Small intestine (tissue), 7 donors: ENCODE data around the gene CIRBP. TPM values are rescaled to one million over a fixed set of nuclear protein-coding genes. Genes with fewer than 3 reads are reported as not detected.
A peak's percentile ranks its signal among the peaks of the same experiment; 100 is the strongest.

Experiments
- DNase-seq, 2 donors: peaks; one replicate each; pipeline versions ENCODE4 v3.0.0 to v3.0.0-alpha.2; 2013
- FAIRE-seq: peaks from 2 replicates; lab custom pipeline; 2012; peaks lifted over from hg19 to GRCh38; lab: Jason Lieb, UNC
- H3K27ac ChIP-seq, 3 donors: one replicate each; pipeline ENCODE4 v1.5.1; 2013; ENCODE audit warnings: low read length in 2 of 3, mild to moderate bottlenecking in 2 of 3, control low read depth in 1 of 3, inconsistent platforms in 1 of 3, low read depth in 1 of 3, moderate library complexity in 1 of 3
- H3K27me3 ChIP-seq, 3 donors: one replicate each; pipeline ENCODE4 v1.6.1; 2013; ENCODE audit warnings: low read length in 3 of 3, inconsistent platforms in 1 of 3; ENCODE audit not compliant: control insufficient read depth in 3 of 3, insufficient read depth in 3 of 3
- H3K36me3 ChIP-seq, 3 donors: one replicate each; pipeline ENCODE4 v1.6.1; 2013; ENCODE audit warnings: low read length in 3 of 3, inconsistent platforms in 1 of 3, low read depth in 1 of 3, mild to moderate bottlenecking in 1 of 3, moderate library complexity in 1 of 3; ENCODE audit not compliant: control insufficient read depth in 3 of 3, insufficient read depth in 2 of 3
- H3K4me1 ChIP-seq, 3 donors: one replicate each; pipeline ENCODE4 v1.6.1; 2013; ENCODE audit warnings: low read length in 2 of 3, inconsistent platforms in 1 of 3, low read depth in 1 of 3, mild to moderate bottlenecking in 1 of 3, moderate library complexity in 1 of 3; ENCODE audit not compliant: control insufficient read depth in 3 of 3, insufficient read depth in 2 of 3
- H3K4me3 ChIP-seq, 3 donors: one replicate each; pipeline ENCODE4 v1.5.1; 2013; ENCODE audit warnings: low read length in 3 of 3, control low read depth in 1 of 3, inconsistent platforms in 1 of 3, low read depth in 1 of 3, mild to moderate bottlenecking in 1 of 3, moderate library complexity in 1 of 3
- H3K9me3 ChIP-seq, 2 donors: one replicate each; pipeline ENCODE4 v1.6.1; 2013; ENCODE audit warnings: low read depth in 1 of 2, low read length in 1 of 2; ENCODE audit not compliant: control insufficient read depth in 2 of 2, insufficient read depth in 1 of 2
- WGBS, 3 donors: extraction: QIAGEN DNeasy Blood & Tissue Kit; methylation state at CpG; one replicate each; pipeline ENCODE4 v1.1.7; 2013; 5-methylcytosine and 5-hydroxymethylcytosine counted together
- polyA plus RNA-seq, 4 donors: library from polyadenylated mRNA; stranded (reverse) in 3 of 4; unstranded in 1 of 4; fragments of 200-250 nt in 3 of 4; fragments of 120-200 nt in 1 of 4; gene quantifications; one replicate each; pipeline versions ENCODE4 v1.2.1 to v1.2.3, GENCODE V29; 2013
- donor health status: healthy with polysubstance abuse.
- donor health status: control.
- donor health status: control.
- donor health status: Bipolar disorder and iron deficiency.
- donor health status: healthy.

Gene CIRBP
- polyA plus RNA-seq, 4 donors: 250 to 543 (median 373) TPM

- peak overlapping the region; percentile 90 to 97 (median 96) for H3K27ac ChIP-seq
- DNase-seq (no peak), FAIRE-seq (no peak)
- H3K36me3 ChIP-seq: peaks cover 32 to 95% (median 45%) of the 10 kb centered on the region in 3 donors
- no peaks in the 10 kb centered on the region for H3K9me3 ChIP-seq
- no peaks in the 10 kb centered on the region for H3K27me3 ChIP-seq
- peaks cover 6 to 57% (median 17%) of the 10 kb centered on the region in 3 donors for H3K4me1 ChIP-seq
- 85 to 90% (median 86%) methylated on average over 20 of the region's 20 CpGs for WGBS, 3 donors
- no peak overlapping the region for H3K4me3 ChIP-seq
Measured at GRCh38 chr19:1254530-1255185, 14.5 kb upstream of the CIRBP start.

- 83 to 87% (median 86%) methylated on average over 43 to 52 of the region's 52 CpGs for WGBS, 3 donors
- no peak for DNase-seq
Measured at GRCh38 chr19:1255186-1256161, 13.7 kb upstream of the CIRBP start.

GRCh38 chr19:1256646-1257474 is 12.3 kb upstream of the CIRBP start:
- Histone ChIP-seq H3K27ac (peak overlapping the region; percentile 22 to 90 (median 45)), H3K36me3 (peaks cover 24 to 76% (median 40%) of the 10 kb centered on the region in 3 donors), H3K4me3 (no peak overlapping the region), H3K4me1 (peaks cover 10 to 76% (median 21%) of the 10 kb centered on the region in 3 donors), H3K9me3 (no peaks in the 10 kb centered on the region), H3K27me3 (no peaks in the 10 kb centered on the region)
- DNase-seq (peak in 1 of 2 donors; percentile 39), FAIRE-seq (no peak)
- 83 to 90% (median 86%) methylated on average over 46 of the region's 46 CpGs for WGBS, 3 donors

More at GRCh38 chr19:1255186-1256161, 13.7 kb upstream of the CIRBP start:
- no peak for FAIRE-seq
- no peaks in the 10 kb centered on the region for H3K9me3 ChIP-seq
- peaks cover 27 to 89% (median 45%) of the 10 kb centered on the region in 3 donors for H3K36me3 ChIP-seq
- peaks cover 9 to 65% (median 20%) of the 10 kb centered on the region in 3 donors for H3K4me1 ChIP-seq
- peak overlapping the region in 1 of 3 donors; percentile 31 for H3K4me3 ChIP-seq
- peak overlapping the region; percentile 90 to 97 (median 96) for H3K27ac ChIP-seq
- no peaks in the 10 kb centered on the region for H3K27me3 ChIP-seq

- no peak overlapping the region for H3K4me3 ChIP-seq
- DNase-seq: no peak
Measured at GRCh38 chr19:1257475-1258162, 11.5 kb upstream of the CIRBP start.

GRCh38 chr19:1258163-1258492 is 11.0 kb upstream of the CIRBP start:
- Histone ChIP-seq H3K4me1 (peaks cover 10 to 88% (median 24%) of the 10 kb centered on the region in 3 donors), H3K9me3 (no peaks in the 10 kb centered on the region), H3K36me3 (peaks cover 24 to 63% (median 38%) of the 10 kb centered on the region in 3 donors), H3K27ac (peak overlapping the region; percentile 67 to 90 (median 74)), H3K4me3 (no peak overlapping the region), H3K27me3 (no peaks in the 10 kb centered on the region)
- FAIRE-seq: no peak
- DNase-seq: no peak
- 70 to 92% (median 79%) methylated on average over 3 to 8 of the region's 8 CpGs for WGBS, 3 donors

More at GRCh38 chr19:1257475-1258162, 11.5 kb upstream of the CIRBP start:
- Histone ChIP-seq H3K27me3 (no peaks in the 10 kb centered on the region), H3K36me3 (peaks cover 24 to 68% (median 38%) of the 10 kb centered on the region in 3 donors), H3K9me3 (no peaks in the 10 kb centered on the region), H3K4me1 (peaks cover 10 to 83% (median 23%) of the 10 kb centered on the region in 3 donors), H3K27ac (peak overlapping the region; percentile 67 to 90 (median 74))
- WGBS, 3 donors: 61 to 72% (median 69%) methylated on average over 22 to 23 of the region's 23 CpGs
- no peak for FAIRE-seq

- H3K27me3 ChIP-seq: no peaks in the 10 kb centered on the region
- H3K4me3 ChIP-seq: peak overlapping the region in 2 of 3 donors; percentile 22 to 27
- WGBS, 3 donors: 13 to 21% (median 17%) methylated on average over 15 of the region's 15 CpGs
- DNase-seq (no peak), FAIRE-seq (no peak)
- H3K36me3 ChIP-seq: peaks cover 24 to 57% (median 36%) of the 10 kb centered on the region in 3 donors
- H3K27ac ChIP-seq: peak overlapping the region; percentile 90 to 99 (median 97)
- H3K9me3 ChIP-seq: no peaks in the 10 kb centered on the region
- H3K4me1 ChIP-seq: peaks cover 8 to 89% (median 23%) of the 10 kb centered on the region in 3 donors
Measured at GRCh38 chr19:1258707-1259205, 10.4 kb upstream of the CIRBP start.

GRCh38 chr19:1259206-1259875 is 9.8 kb upstream of the CIRBP start:
- 1 to 9% (median 8%) methylated on average over 14 to 17 of the region's 17 CpGs for WGBS, 3 donors
- FAIRE-seq (no peak), DNase-seq (peak; percentile 88 to 94)

More at GRCh38 chr19:1259206-1259875, 9.8 kb upstream of the CIRBP start:
- Histone ChIP-seq H3K4me1 (peaks cover 8 to 86% (median 17%) of the 10 kb centered on the region in 3 donors), H3K27ac (peak overlapping the region; percentile 90 to 99 (median 97)), H3K36me3 (peaks cover 24 to 53% (median 33%) of the 10 kb centered on the region in 3 donors), H3K27me3 (no peaks in the 10 kb centered on the region), H3K4me3 (peak overlapping the region in 2 of 3 donors; percentile 22 to 27), H3K9me3 (no peaks in the 10 kb centered on the region)
